Measurements from ENCODE around the gene MIS18A. TPM values are rescaled to one million over a fixed set of nuclear protein-coding genes. Genes with fewer than 3 reads are reported as not detected.
A peak's percentile ranks its signal among the peaks of the same experiment; 100 is the strongest.
"Not testable (repeated sequence)": the region's sequence is repeated elsewhere in the genome, so short reads cannot be mapped to it uniquely, and the experiment has no call there.

MIS18A gene
- total RNA-seq, 2 experiments from 2014 or later: 19.7 to 20.3 TPM

DNA sequence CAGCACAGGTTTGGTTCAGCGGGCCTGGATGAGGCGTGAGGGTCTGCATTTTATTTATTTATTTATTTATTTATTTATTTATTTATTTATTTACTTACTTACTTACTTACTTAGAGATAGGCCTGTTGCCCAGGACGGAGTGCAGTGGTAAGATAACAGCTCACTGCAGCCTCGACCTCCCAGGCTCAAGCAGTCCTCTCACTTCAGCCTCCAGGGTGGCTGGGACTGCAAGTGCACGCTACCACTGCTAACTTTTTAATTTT, 20.1 kb downstream of the MIS18A start:
- H3K27ac Mint-ChIP-seq; DNase-seq; H3K36me3 Mint-ChIP-seq (ENCODE audit: low read depth); POLR2A ChIA-PET; H3K9me3 Mint-ChIP-seq; H3K4me3 Mint-ChIP-seq; H3K27me3 Mint-ChIP-seq; H3K4me1 Mint-ChIP-seq: not testable (repeated sequence)
- CTCF ChIA-PET: interaction anchor here (0.9 to 3.4 kb wide), 3 partner anchors 14 to 393 kb away, joined by 3 to 19 read pairs (median 4); partner anchors contain the start of gene HUNK

- Mint-ChIP-seq H3K9me3 (no peaks in the 10 kb centered on the region), H3K27me3 (no peaks in the 10 kb centered on the region), H3K27ac (no peak overlapping the region), H3K4me1 (peaks cover 1% of the 10 kb centered on the region), H3K4me3 (no peak overlapping the region), H3K36me3 (ENCODE audit: low read depth) (no peaks in the 10 kb centered on the region)
- CTCF ChIA-PET: interaction anchor here (0.6 to 3.4 kb wide), 7 partner anchors 11 to 393 kb away, joined by 3 to 19 read pairs (median 4); partner anchors contain the start of genes HUNK and MIS18A
- POLR2A ChIA-PET: no interaction called here
- DNase-seq: peak; percentile 50
These were observed 20.7 kb downstream of the MIS18A start for GRCh38 chr21:32257962-32258785.

- DNase-seq: no peak
- Mint-ChIP-seq H3K4me3 (no peak overlapping the region), H3K36me3 (ENCODE audit: low read depth) (no peaks in the 10 kb centered on the region), H3K27me3 (no peaks in the 10 kb centered on the region), H3K9me3 (no peaks in the 10 kb centered on the region), H3K4me1 (peaks cover 1% of the 10 kb centered on the region), H3K27ac (no peak overlapping the region)
- CTCF ChIA-PET: interaction anchor here (0.7 to 3.4 kb wide), 4 partner anchors 23 to 392 kb away, joined by 3 to 19 read pairs (median 3); no protein-coding TSS in a partner anchor
- POLR2A ChIA-PET: no interaction called here
These were observed 21.8 kb downstream of the MIS18A start for GRCh38 chr21:32256873-32257620.

DNA sequence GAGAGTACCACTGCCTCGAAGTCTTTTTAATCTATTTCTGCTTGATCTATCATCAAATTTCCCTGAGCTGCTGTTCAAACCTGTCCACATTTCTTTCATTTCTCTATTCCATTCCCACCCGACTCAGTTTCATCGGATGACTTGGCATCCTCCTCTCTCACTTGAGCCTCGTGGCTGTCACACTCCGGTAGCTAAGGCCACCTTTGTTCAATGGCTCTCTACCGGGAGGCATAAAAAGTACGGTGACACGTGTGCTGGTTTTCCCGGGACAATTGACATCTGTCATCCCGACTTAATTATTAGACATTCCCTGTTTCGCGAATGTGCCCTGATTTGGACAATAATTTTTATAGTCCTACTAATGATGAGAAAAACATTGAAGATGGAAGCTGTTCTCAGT, 22.6 kb downstream of the MIS18A start:
- Mint-ChIP-seq H3K4me1 (peaks cover 1% of the 10 kb centered on the region), H3K27ac (no peak overlapping the region), H3K4me3 (no peak overlapping the region), H3K27me3 (peaks cover 7% of the 10 kb centered on the region), H3K9me3 (peaks cover 8% of the 10 kb centered on the region), H3K36me3 (ENCODE audit: low read depth) (peaks cover 3% of the 10 kb centered on the region)
- DNase-seq: no peak
- ChIA-PET CTCF (interaction anchor here (0.7 to 3.4 kb wide), 3 partner anchors 23 to 391 kb away, joined by 3 to 19 read pairs (median 3); no protein-coding TSS in a partner anchor), POLR2A (no interaction called here)

- no peaks in the 10 kb centered on the region for H3K4me1 Mint-ChIP-seq
- ChIA-PET CTCF (no interaction called here), POLR2A (no interaction called here)
- no peak overlapping the region for H3K27ac Mint-ChIP-seq
- no peak overlapping the region for H3K4me3 Mint-ChIP-seq
- DNase-seq: no peak
- peaks cover 3% of the 10 kb centered on the region for H3K36me3 Mint-ChIP-seq (ENCODE audit: low read depth)
- H3K27me3 Mint-ChIP-seq: peaks cover 13% of the 10 kb centered on the region
- peaks cover 15% of the 10 kb centered on the region for H3K9me3 Mint-ChIP-seq
These were observed 25.6 kb downstream of the MIS18A start for GRCh38 chr21:32253215-32253641.

DNA sequence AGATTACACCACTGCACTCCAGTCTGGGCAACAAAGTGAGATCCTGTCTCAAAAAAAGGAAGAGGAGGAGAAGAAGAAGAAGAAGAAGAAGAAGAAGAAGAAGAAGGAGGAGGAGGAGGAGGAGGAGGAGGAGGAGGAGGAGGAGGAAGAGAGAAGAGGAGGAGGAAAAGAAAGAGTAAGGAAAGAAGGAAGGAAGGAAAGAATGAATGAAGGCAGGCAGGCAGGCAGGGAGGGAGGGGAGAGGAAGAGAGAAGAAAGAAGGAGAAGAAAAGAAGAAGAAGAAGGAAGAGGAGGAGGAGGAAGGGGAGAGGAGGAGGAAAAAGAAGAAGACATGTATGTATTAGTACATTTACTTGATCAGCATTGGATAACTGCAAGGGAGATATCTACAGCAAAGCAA, 26.7 kb downstream of the MIS18A start:
- H3K27me3 Mint-ChIP-seq: peaks cover 15% of the 10 kb centered on the region
- CTCF ChIA-PET: no interaction called here
- peaks cover 3% of the 10 kb centered on the region for H3K36me3 Mint-ChIP-seq (ENCODE audit: low read depth)
- no peak overlapping the region for H3K27ac Mint-ChIP-seq
- no peak overlapping the region for H3K4me3 Mint-ChIP-seq
- H3K9me3 Mint-ChIP-seq: peaks cover 15% of the 10 kb centered on the region
- no peak for DNase-seq
- POLR2A ChIA-PET: no interaction called here
- H3K4me1 Mint-ChIP-seq: no peaks in the 10 kb centered on the region

DNA sequence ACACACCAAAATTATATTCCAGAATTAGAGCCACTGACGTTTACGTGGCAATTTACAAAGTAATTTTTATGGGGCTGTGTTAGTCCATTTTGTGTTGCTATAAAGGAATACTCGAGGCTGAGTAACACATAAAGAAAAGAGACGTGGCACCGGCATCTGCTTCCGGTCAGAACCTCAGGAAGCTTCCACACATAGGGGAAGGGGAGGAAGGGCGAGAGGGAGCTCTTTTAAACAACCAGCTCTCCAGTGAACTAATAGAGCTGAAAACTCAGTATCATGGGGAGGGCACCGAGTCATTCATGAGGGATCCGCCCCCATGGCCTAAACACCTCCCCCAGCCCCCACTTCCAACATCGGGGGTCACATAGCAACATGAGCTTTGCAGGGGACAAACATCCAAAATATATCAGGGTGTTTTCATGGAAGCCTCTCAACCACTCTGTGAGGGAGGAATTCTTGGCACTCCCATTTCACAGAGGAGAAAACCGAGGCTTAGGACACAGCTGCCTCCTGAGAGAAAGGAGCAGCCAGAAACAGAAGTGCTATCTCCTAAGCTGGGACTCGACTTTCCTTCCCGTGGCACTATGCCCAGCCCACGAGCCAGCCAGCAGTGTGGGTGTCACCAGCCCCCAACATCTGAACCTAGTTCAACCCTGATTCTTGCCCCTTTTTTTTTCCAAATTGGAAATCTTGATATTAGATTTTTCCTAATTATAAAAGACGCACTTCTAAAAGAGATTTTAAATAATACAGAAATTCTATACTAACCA, 29.2 kb downstream of the MIS18A start:
- CTCF ChIA-PET: no interaction called here
- POLR2A ChIA-PET: no interaction called here
- Mint-ChIP-seq H3K4me3 (no peak overlapping the region), H3K36me3 (ENCODE audit: low read depth) (peaks cover 3% of the 10 kb centered on the region), H3K27ac (no peak overlapping the region), H3K4me1 (no peaks in the 10 kb centered on the region), H3K9me3 (peaks cover 15% of the 10 kb centered on the region), H3K27me3 (peaks cover 30% of the 10 kb centered on the region)
- DNase-seq: no peak

- Mint-ChIP-seq H3K27ac (no peak overlapping the region), H3K27me3 (peaks cover 32% of the 10 kb centered on the region), H3K36me3 (ENCODE audit: low read depth) (peaks cover 3% of the 10 kb centered on the region), H3K4me3 (no peak overlapping the region), H3K4me1 (no peaks in the 10 kb centered on the region), H3K9me3 (peaks cover 15% of the 10 kb centered on the region)
- no peak for DNase-seq
- ChIA-PET CTCF (no interaction called here), POLR2A (no interaction called here)
These were observed 30.0 kb downstream of the MIS18A start for GRCh38 chr21:32248571-32249461.

GRCh38 chr21:32246571-32247140, 32.2 kb downstream of the MIS18A start:
- H3K4me3 Mint-ChIP-seq: no peak overlapping the region
- no peak overlapping the region for H3K27ac Mint-ChIP-seq
- POLR2A ChIA-PET: no interaction called here

DNA sequence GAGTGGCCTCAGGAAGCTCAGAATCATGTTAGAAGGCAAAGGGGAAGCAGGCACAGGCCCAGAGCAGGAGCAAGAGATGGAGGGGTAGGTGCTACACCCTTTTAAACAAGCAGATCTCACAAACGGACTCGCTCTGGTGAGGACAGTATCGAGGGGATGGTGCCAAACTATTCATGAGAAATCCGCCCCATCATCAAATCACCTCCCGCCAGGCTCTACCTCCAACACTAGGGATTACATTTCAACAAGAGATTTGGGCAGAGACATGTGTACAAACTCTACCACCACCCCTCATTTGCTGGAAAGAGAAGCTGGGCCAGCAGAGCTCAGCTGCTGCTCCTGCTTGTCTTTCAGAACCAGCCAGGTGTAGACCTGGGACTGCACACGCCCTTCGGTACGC, 32.9 kb downstream of the MIS18A start:
- Mint-ChIP-seq H3K36me3 (ENCODE audit: low read depth) (no peaks in the 10 kb centered on the region), H3K4me3 (no peak overlapping the region), H3K27ac (no peak overlapping the region), H3K27me3 (peaks cover 26% of the 10 kb centered on the region), H3K9me3 (peaks cover 5% of the 10 kb centered on the region), H3K4me1 (peaks cover 6% of the 10 kb centered on the region)
- DNase-seq: no peak
- ChIA-PET CTCF (no interaction called here), POLR2A (no interaction called here)

More at GRCh38 chr21:32246571-32247140, 32.2 kb downstream of the MIS18A start:
- Mint-ChIP-seq H3K9me3 (peaks cover 11% of the 10 kb centered on the region), H3K36me3 (ENCODE audit: low read depth) (peaks cover 3% of the 10 kb centered on the region), H3K4me1 (no peaks in the 10 kb centered on the region), H3K27me3 (peaks cover 31% of the 10 kb centered on the region)
- no peak for DNase-seq
- CTCF ChIA-PET: no interaction called here

DNA sequence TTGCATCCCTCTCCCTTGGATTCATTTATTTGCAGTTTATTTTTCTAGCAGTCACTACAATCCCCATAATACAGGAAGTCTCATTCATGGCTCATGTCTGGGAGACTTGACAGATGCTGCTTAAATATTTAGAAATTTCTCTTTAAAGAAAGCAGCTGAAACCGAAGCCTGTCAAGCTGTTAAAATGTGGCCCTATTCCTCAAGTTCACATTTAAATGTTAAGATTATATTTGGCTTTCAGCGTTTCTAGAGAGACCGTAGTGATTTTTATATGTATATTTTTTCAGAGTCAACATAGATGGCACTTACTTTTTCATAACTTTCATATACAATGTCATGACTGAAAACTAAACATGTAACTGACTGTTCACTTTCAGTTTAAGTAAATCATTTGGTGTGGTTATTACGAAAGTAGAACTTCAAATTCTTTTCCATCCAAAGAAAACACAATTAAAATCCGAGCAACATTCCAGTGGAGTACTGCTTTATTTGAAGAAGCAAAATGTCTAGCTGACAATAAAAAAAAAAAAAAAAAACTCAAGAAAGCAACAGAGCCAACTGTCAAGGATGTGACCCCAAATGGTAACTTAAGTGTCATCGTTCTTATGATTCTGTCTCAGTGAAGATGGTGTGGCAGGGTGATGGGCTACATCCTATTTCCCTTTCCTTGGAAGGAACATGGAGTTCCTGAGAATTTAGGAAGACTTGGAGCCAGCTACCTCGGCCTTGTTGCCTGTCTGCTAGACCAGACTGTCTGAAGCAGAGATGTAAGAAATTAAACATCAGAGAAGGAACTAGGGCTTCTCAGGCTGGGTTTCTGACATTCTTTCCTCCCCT, 37.8 kb downstream of the MIS18A start:
- CTCF ChIA-PET: no interaction called here
- Mint-ChIP-seq H3K9me3 (no peaks in the 10 kb centered on the region), H3K27me3 (peaks cover 23% of the 10 kb centered on the region), H3K27ac (no peak overlapping the region), H3K36me3 (ENCODE audit: low read depth) (no peaks in the 10 kb centered on the region), H3K4me3 (peak overlapping the region; percentile 18), H3K4me1 (peaks cover 15% of the 10 kb centered on the region)
- POLR2A ChIA-PET: no interaction called here
- DNase-seq: no peak

DNA sequence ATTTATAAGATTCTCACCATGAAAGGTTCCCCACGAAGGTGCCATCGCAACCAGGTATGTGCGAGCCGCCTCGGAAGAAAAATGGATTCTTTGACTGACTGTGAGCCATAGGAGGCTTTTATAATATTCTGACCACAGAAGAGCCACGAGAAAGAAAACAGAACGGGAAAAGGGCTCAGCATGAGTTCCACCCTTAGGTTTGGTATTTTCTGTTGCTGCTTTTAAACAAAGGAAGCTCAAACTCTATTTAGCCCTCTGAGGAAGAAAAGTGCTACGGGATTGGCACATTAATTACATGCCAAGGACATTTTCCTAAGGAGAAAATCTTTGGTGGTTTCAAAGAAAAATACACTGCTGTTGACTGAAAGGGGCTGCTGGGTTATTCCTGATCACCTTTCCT, 39.3 kb downstream of the MIS18A start:
- no peak overlapping the region for H3K27ac Mint-ChIP-seq
- DNase-seq: no peak
- H3K4me3 Mint-ChIP-seq: no peak overlapping the region
- peaks cover 15% of the 10 kb centered on the region for H3K4me1 Mint-ChIP-seq
- ChIA-PET POLR2A (no interaction called here), CTCF (no interaction called here)
- no peaks in the 10 kb centered on the region for H3K9me3 Mint-ChIP-seq
- peaks cover 17% of the 10 kb centered on the region for H3K27me3 Mint-ChIP-seq
- no peaks in the 10 kb centered on the region for H3K36me3 Mint-ChIP-seq (ENCODE audit: low read depth)

Measured in activated CD4-positive, alpha-beta memory T cell treated with anti-CD3 and anti-CD28 coated beads, Interleukin-2, amount 10 ng/mL, durations not matched to agents 7 days and 5 days (primary cell).